GM10248 (cell line): ENCODE results near the gene PLEKHG3.
"Not testable (repeated sequence)": the region's sequence is repeated elsewhere in the genome, so short reads cannot be mapped to it uniquely, and the experiment has no call there.

Experiments
- CTCF ChIA-PET: fragments of 300-600 bp; sonication (Branson Sonifier 250); formaldehyde crosslinking; extraction: SDS; loops from one replicate; lab custom pipeline; 2021; ENCODE audit warnings: antibody characterized with exemption; lab: Yijun Ruan, JAX
- POLR2A ChIA-PET: fragments of 350-650 bp; sonication (Branson Sonifier 250); formaldehyde crosslinking; extraction: SDS; loops from one replicate; lab custom pipeline; 2020; ENCODE audit warnings: antibody characterized with exemption; lab: Yijun Ruan, JAX
- DNase-seq: peaks from one replicate; pipeline ENCODE4 v3.0.0; 2012; ENCODE audit errors: extremely low spot score
- TF ChIP-seq, protein P1 (sequence below): IDR thresholded peaks from 2 replicates; pipeline ENCODE4 v1.5.1; 2012; ENCODE audit warnings: mild to moderate bottlenecking, low read depth; ENCODE audit errors: extremely low read depth, missing control alignments, control extremely low read depth

Gene PLEKHG3

DNA sequence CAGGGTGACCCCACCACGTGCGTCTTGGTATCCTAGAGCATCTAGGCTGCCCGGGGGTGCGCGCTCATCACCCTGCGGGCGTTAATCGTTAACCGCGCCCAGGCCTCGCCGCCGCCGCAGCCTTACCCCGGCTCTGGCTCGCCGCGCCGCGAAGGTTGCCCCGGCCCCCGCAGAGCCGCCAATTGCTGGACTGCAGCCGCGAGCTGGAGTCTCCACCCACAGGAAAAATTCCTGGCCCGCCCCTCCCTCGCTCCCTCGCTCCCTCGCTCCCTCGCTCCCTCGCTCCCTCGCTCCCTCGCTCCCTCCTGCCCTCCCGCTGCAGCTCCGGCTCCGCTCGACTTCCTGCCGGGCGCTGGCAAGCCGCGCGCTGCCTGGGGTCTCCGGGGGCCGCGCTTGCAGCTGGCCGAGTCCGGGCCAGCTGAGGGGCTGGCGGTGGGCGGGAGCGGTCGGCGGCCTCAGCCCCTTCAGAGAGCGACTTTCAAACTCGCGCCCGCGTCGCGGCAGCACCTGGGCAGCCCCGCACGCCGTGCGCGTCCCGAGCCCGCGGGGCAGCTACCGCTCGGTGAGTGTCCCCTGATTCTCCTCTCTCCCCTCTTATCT is at the start of gene PLEKHG3:
Gene PLEKHG3 (plus strand): TSS at position 282 of the 600 bp plus-strand sequence. CDS start 23,208 bp downstream, outside the sequence.
- TF ChIP-seq, protein P1, sequence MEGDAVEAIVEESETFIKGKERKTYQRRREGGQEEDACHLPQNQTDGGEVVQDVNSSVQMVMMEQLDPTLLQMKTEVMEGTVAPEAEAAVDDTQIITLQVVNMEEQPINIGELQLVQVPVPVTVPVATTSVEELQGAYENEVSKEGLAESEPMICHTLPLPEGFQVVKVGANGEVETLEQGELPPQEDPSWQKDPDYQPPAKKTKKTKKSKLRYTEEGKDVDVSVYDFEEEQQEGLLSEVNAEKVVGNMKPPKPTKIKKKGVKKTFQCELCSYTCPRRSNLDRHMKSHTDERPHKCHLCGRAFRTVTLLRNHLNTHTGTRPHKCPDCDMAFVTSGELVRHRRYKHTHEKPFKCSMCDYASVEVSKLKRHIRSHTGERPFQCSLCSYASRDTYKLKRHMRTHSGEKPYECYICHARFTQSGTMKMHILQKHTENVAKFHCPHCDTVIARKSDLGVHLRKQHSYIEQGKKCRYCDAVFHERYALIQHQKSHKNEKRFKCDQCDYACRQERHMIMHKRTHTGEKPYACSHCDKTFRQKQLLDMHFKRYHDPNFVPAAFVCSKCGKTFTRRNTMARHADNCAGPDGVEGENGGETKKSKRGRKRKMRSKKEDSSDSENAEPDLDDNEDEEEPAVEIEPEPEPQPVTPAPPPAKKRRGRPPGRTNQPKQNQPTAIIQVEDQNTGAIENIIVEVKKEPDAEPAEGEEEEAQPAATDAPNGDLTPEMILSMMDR: no peak
- POLR2A ChIA-PET: no interaction called here
- DNase-seq: no peak
- CTCF ChIA-PET: interaction anchor here (0.9 to 1.4 kb wide), 2 partner anchors 27 to 68 kb away, joined by 3 read pairs; no protein-coding TSS in a partner anchor

DNA sequence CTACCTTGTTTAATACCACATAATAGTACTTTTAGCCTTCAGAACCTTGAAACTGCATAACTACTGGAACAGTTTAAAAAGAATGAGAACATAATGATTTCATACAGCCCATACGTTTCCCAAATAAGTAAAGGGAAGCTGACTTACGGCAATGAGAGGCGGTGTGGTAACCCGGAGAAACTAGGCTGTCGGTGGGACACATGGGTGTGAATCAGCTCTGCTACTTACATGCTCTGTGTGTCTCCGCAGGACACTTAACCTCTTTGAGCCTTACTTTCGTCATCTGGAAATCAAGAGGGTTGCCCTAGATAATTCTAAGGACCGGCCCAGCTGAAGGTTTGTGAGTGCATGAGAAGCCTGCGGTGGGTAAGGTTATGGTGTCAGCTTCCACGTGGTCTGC is 49.3 kb upstream of the PLEKHG3 start:
- ChIA-PET POLR2A (no interaction called here), CTCF (interaction anchor here (2.3 kb wide), 1 partner anchor 18 kb away, joined by 20 read pairs; no protein-coding TSS in a partner anchor)
- DNase-seq: no peak
- TF ChIP-seq, protein P1: no peak

DNA sequence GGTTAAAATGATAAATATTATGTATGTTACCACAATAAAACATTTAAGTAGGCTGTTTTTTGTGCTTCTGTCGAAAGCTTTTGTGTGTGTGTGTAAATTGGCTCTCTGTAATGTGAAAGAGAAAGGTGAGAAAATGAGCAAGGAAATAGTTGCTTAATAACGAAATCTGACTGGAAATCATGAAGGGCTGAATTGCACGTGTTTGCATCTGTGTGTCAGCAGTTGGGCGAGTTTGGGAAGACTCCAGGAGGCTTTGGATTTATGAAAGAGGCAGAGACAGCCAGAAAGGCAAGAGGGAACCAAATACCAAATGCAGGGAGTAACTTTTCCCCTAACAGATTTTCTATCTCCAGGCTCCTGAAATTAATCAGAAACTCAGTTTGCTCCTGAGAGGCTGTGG is 47.2 kb upstream of the PLEKHG3 start:
- CTCF ChIA-PET: no interaction called here
- no peak for DNase-seq
- TF ChIP-seq, protein P1: no peak
- POLR2A ChIA-PET: no interaction called here

DNA sequence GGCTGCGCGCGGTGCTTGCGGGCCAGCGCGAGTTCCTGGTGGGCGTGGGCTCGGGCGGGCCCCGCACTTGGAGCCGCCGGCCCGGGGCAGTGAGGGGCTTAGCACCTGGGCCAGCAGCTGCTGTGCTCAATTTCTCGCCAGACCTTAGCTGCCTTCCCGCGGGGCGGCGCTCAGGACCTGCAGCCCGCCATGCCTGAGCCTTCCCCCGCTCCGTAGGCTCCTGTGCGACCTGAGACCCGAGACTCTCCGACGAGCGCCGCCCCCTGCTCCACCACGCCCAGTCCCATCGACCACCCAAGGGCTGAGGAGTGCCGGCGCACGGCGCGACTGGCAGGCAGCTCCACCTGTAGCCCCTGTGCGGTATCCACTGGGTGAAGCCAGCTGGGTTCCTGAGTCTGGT is 46.0 kb upstream of the PLEKHG3 start:
- ChIA-PET CTCF (interaction anchor here (1.1 to 1.4 kb wide), 2 partner anchors 12 to 22 kb away, joined by 3 to 9 read pairs; no protein-coding TSS in a partner anchor), POLR2A (no interaction called here)
- TF ChIP-seq, protein P1: no peak
- DNase-seq: no peak

DNA sequence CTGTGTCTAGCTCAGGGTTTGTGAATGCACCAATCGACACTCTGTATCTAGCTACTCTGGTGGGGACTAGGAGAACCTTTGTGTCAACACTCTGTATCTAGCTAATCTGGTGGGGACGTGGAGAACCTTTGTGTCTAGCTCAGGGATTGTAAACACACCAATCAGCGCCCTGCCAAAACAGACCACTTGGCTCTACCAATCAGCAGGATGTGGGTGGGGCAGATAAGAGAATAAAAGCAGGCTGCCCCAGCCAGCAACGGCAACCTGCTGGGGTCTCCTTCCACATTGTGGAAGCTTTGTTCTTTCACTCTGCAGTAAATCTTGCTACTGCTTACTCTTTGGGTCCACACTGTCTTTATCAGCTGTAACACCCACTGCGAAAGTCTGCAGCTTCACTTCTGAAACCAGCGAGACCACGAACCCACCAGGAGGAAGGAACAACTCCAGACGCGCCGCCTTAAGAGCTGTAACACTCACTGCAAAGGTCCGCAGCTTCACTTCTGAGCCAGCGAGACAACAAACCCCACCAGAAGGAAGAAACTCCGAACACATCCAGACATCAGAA is 45.4 kb upstream of the PLEKHG3 start:
- POLR2A ChIA-PET, DNase-seq: not testable (repeated sequence)
- CTCF ChIA-PET: interaction anchor here (1.1 to 1.4 kb wide), 2 partner anchors 11 to 22 kb away, joined by 3 to 9 read pairs; no protein-coding TSS in a partner anchor

DNA sequence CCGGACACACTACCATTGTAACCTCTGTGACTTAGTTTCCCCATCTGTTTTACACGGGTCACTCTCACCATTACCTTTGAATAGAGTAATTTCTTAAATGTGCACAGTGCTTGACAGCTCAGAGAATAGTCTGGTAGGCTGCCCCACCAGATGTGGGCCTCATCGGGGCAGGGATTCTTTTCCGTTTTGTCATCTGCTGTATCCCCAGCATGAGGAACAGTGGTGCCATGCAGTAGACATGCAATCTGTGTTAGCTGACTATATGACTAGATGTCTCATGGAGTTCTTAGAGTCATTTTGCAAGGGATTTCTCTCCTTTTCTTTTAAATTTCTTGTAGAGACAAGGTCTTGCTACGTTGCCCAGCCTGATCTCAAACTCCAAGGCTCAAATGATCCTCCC is 44.9 kb upstream of the PLEKHG3 start:
- ChIA-PET POLR2A (no interaction called here), CTCF (interaction anchor here (1.1 to 1.4 kb wide), 3 partner anchors 9 to 23 kb away, joined by 3 to 9 read pairs (median 3); no protein-coding TSS in a partner anchor)
- TF ChIP-seq, protein P1: no peak
- DNase-seq: no peak

DNA sequence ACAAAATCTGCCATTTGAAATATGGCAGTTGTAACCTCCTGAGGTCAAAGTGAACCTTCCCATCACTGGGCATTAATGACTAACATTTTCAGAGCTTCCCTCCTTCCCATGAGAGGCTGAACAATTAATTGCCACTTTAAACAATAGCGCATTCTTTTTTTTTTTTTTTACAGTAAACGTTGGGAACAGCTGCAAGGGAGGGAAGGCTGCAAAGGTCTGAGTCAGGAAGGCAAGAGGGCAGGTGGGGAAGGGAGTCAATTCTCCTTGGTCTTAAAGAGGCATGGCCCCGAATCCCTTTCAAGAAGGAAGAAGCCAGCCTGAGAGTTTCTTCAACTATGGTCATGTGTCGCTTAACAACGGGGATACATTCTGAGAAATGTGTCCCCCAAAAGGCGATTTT is 41.0 kb upstream of the PLEKHG3 start:
- TF ChIP-seq, protein P1: no peak
- ChIA-PET CTCF (interaction anchor here (1.5 kb wide), 1 partner anchor 9 kb away, joined by 4 read pairs; no protein-coding TSS in a partner anchor), POLR2A (no interaction called here)
- DNase-seq: no peak
